Left cardiac atrium (tissue), 4 donors: ENCODE results near the gene ARAP1. TPM values are rescaled to one million over a fixed set of nuclear protein-coding genes. Genes with fewer than 3 reads are reported as not detected.

ENCODE experiments used
- ATAC-seq, 2 donors: fragments of 200-7000 bp; cut with Tn5 transposase; one replicate each; pipeline ENCODE4 v1.9.1; 2020; ENCODE audit warnings: mild to moderate bottlenecking in 2 of 2, moderate library complexity in 2 of 2
- DNase-seq: peaks from one replicate; pipeline ENCODE4 v3.0.0-alpha.2; 2020
- intact Hi-C, 2 donors: fragments of 100-400 bp; cut with DNase I; formaldehyde crosslinking; loops; one replicate each; pipeline versions ENCODE4 v1.14.1 to v1.15.1; 2022 to 2023
- total RNA-seq, 2 donors: library from RNA; stranded (reverse); fragmentation: NEBNext Ultra II Directional; extraction: Animal tissue kit (Norgen Biotek cat#: 25700); gene quantifications; one replicate each; pipeline ENCODE4 v1.2.1, GENCODE V29; 2021
- donor health status: DM: no; HTN: yes; CAD: no.
- donor health status: DM: no; HTN: yes; CAD: no; lungs with severe emphysema.
- donor health status: DM: yes; HTN: yes; CAD: no.
- donor health status: Dilated cardiomyopathy.

Gene ARAP1
- total RNA-seq, 2 donors from 2014 or later = 60.3 to 66.9 TPM

DNA sequence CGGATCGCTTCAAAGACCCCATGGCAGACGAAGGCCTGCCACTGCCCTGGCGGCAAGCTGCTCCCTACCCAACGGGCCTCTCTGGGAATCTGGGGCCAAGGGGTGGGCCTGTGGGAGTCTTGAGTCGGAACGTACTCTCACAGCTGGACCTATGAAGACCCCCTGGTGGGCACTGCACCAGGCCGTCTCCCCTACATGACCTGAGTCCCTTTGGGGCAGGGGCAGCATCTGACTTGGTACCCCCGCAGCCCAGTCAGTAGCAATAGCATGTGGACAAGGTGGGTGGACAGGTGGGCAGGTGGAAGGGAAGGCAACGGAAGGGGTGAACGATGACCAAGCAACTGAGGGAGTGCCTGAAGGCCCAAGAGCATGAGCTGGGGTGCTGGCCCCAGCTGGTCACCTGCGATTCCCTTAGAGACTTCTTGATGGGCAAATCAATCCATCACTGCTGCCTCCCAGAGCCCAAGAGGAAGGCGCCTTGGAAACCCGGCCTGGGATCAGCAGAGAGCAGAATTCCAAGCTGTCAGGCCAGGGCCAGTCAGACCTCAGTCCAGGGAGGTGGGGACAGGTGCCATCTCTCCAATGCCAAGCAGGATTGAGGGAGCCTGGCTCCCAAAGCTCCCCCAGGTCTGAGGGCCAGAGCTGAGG lies 35.3 kb downstream of the ARAP1 start:
- ATAC-seq = no peak
- DNase-seq = no peak
- intact Hi-C loops = no loop called here

GRCh38 chr11:72716290-72716689 lies 35.9 kb downstream of the ARAP1 start:
- DNase-seq (no peak), ATAC-seq (no peak)
- intact Hi-C loops = no loop called here

GRCh38 chr11:72712841-72713240 lies 39.4 kb downstream of the ARAP1 start:
- ATAC-seq = no peak
- DNase-seq = no peak
- intact Hi-C loops = no loop called here

DNA sequence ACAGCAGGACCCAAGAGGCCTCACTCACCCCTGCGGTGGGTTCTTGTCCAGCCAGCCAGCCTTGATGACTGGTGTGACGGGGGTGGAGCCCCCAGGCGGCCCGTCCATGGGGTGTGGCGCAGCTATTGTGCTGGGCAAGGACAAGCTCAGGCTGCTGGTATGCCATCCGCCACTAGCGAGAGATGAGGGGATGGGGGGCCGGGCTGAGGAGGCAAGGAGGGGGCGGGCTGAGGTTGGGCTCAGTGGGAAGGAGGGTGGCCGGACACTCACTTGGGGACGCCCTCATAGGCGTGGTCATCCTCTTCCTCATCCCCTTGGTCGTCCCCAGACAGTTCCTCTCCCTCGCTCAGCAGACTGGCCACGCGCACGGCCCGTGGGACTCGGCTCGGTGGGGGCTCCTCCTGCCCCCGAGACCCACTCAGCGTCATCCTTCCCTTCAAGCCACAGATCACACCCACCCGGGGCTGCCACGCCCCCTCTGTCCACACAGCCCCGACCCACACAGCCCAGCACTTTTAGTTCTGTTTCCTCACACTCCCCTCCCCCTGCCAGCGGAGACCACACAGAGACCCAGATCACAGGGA lies 39.9 kb downstream of the ARAP1 start:
- DNase-seq (peak; percentile 69), ATAC-seq (peak; percentile 64 to 69)
- intact Hi-C loops = no loop called here

DNA sequence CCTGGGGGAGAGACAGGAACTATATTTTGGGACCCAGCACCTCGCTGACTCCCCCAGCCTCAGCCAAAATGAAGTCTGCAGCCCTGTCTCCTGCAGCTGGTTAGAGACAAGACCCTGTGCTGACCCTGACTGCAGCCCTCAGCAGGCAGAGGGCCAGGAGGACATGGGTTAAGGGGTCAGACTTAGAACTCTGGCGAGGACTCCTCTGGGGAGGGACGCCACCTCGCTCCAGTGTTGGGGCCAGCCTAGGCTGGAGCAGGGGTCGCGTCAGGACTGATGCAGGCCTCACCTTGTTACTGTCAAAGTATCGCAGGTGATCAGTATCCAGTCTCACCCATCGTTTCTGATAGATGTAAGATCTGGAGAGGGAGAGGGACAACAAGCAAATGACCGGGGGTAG lies 41.1 kb downstream of the ARAP1 start:
- ATAC-seq = no peak
- intact Hi-C loops = no loop called here
- no peak for DNase-seq

- no peak for DNase-seq
- ATAC-seq = no peak
- intact Hi-C loops = no loop called here
These were observed 41.9 kb downstream of the ARAP1 start for GRCh38 chr11:72710278-72710677.

- no peak for DNase-seq
- intact Hi-C loops = no loop called here
- ATAC-seq = no peak
These were observed 42.5 kb downstream of the ARAP1 start for GRCh38 chr11:72709478-72710238.

DNA sequence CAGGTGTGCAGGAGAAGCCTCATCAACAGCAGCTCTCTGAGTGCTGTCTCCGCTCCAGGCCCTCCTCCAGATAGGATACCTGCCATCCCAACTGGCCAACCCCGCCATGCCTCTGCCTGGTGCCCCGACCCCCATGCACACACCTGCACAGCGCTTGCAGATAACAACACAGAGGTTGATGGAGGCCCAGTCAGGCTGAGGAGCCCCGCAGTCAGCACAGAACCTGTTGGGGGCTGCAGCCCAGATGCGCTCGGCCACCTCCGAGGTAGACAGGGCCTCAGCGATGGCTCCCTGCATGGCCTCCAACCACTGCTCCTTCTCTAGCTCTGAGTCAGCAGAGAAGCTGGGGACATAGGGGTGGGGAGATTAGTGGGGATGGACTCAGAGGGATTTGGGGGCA lies 45.2 kb downstream of the ARAP1 start:
- intact Hi-C loops = no loop called here
- ATAC-seq = no peak
- DNase-seq = no peak

GRCh38 chr11:72706579-72706978 lies 45.6 kb downstream of the ARAP1 start:
- DNase-seq (no peak), ATAC-seq (no peak)
- intact Hi-C loops = no loop called here

DNA sequence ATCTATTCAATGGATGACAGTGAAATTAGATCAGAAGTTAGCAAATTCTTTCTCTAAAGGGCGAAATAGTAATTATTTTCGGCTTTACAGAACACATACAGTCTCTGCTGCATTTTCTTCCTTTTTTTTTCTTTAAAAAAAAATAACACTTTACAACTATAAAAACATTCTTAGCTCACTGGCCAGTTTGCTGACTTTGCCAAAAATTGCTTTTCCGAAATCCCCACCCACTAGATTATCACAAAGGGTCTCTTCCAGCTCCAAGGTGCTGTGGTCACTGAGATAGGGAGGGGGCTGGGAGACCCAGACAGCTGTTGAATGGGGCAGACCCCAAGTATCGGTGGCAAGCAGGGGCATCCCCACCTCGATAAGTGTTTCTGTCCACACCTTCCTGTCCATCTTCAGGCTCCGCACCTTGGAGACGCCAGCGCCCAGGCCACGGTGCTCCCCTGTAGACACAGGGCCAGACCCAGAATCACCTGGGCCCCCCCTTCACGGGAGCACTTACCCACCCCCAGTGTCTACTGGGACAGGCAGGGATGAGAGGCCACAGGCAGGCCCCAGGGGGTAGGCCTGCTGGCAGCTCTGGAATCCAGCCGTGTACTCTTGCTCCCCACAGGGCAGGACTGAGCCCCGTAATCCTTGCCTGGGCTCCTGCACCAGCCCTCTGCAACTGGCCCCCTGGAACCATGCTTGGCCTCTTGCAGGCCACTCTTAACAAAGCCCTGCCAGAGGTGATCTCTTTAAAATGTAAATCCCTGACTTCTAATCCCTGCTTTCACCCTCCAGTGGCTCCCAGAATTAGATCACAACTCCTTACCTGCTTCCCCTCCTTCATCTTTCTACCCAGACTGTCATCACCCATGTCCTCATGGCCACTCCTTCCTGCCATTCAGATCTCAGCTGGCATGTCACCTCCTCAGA lies 46.5 kb downstream of the ARAP1 start:
- intact Hi-C loops = no loop called here
- ATAC-seq (no peak), DNase-seq (no peak)

DNA sequence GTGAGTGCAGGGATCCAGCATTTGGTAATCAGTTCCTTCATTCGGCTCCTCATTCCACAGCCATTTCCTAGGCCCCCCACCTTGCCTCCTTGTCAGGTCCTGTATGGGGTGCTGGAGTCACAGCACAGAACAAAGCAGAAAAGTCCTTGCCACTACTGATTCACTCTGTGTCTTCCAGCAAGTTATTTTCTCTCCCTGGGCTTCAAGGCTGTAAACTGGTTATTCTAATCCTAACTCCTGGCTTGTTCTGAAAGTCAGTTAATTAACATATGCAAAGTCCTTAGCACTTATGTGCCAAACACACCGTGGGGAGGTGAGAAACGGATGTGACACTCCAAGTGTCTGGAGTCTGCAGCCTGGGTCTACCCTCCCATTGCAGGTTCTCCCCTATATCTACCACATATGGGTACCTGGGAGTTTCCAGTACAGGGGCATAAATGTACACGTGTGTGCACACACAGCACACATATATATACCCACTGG lies 47.4 kb downstream of the ARAP1 start:
- intact Hi-C loops = no loop called here

GRCh38 chr11:72704028-72704782 lies 48.0 kb downstream of the ARAP1 start:
- DNase-seq (no peak), ATAC-seq (peak in 1 of 2 donors; percentile 6)
- intact Hi-C loops = no loop called here

More for the DNA sequence above, 47.4 kb downstream of the ARAP1 start:
- ATAC-seq = no peak
- DNase-seq = no peak

GRCh38 chr11:72703267-72704008 lies 48.8 kb downstream of the ARAP1 start:
- DNase-seq (peak; percentile 71), ATAC-seq (peak; percentile 76 to 78)

DNA sequence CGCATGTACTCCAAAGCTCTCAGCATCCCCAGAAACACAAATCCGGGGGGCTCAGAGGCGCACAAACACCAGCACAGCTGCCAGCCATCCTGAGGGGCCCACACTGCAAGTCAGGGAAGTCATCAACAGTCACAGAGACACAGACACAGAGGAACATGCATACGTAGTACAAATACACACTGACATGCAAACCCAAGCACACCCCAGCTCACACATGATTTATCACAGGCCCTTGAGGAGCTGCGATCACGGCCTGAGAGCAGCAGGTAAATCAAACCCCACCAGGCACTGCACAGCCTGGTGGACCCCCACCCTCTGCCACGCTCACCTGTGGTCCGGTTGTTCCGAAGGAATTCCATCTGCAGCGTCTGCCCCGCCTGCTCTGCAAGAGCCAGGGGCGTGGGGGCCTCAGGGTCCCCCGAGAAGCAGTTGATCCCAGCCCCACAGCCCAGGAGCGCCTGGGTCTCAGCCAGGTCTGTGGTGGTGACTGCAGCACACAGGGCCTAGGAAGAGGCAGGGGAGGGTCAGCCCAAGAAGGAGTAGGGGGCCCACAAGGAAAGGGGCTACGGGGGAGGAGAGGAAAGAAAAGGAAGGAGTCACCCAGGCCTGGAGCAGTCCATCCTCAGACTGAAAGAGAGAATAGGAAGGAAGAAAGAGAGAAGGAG lies 49.5 kb downstream of the ARAP1 start:
- intact Hi-C loops = no loop called here
- DNase-seq (no peak), ATAC-seq (no peak)

More at GRCh38 chr11:72703267-72704008, 48.8 kb downstream of the ARAP1 start:
- intact Hi-C loops = no loop called here

- ATAC-seq = peak in 1 of 2 donors; percentile 7
- no peak for DNase-seq
These were observed 50.1 kb downstream of the ARAP1 start for GRCh38 chr11:72702096-72702495.

GRCh38 chr11:72701466-72701865 lies 50.7 kb downstream of the ARAP1 start:
- no peak for ATAC-seq
- intact Hi-C loops = no loop called here
- no peak for DNase-seq

More at GRCh38 chr11:72702096-72702495, 50.1 kb downstream of the ARAP1 start:
- intact Hi-C loops = no loop called here

DNA sequence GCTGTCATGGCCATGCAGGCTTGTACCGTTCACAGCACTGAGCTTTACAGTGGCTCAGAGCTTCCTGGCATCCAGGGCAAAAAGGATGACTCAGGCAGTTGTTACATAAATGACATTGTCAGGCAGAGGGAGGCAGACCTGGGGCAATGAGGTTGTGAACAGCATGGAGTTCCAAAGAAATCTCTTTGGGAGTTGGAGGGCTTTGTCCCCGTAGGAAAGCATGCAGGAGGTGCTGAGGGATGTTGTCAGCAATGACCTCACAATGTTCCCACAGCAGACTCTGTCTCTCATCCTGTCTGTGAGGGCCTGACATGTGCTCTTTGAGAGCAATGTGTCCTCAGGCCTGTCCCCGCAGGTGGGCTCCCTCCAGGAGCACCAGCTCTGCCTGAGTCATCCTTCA lies 52.1 kb downstream of the ARAP1 start:
- intact Hi-C loops = no loop called here
- ATAC-seq = no peak
- DNase-seq = no peak
